Measurements from ENCODE around the gene TNRC6B. TPM values are rescaled to one million over a fixed set of nuclear protein-coding genes. Genes with fewer than 3 reads are reported as not detected.

TNRC6B gene
- total RNA-seq, 1 experiment from 2014 or later, result 52.2 TPM

GRCh38 chr22:40279017-40279416 is 101.3 kb downstream of the TNRC6B start:
- no TSS peak for BruUV-seq (replicated peaks)
- no peak overlapping the region for H3K4me3 ChIP-seq (ENCODE audit: low read depth, low read length, poor library complexity, severe bottlenecking)
- peaks cover 26% of the 10 kb centered on the region for H3K36me3 ChIP-seq (ENCODE audit: insufficient read depth, low read length, poor library complexity, severe bottlenecking)
- ChIA-PET CTCF (no interaction called here), POLR2A (ENCODE audit: low non-redundant PET) (no interaction called here)
- H3K27ac ChIP-seq (ENCODE audit: low read depth, low read length, poor library complexity, severe bottlenecking), result no peak overlapping the region
- TF ChIP-seq CTCF (conservative IDR thresholded peaks at IDR 0.05; ENCODE audit: low read depth, low read length) (no peak), EZH2 (IDR thresholded peaks at IDR 0.05; ENCODE audit: borderline replicate concordance, low read depth, low read length, poor library complexity, severe bottlenecking) (no peak)
- no peaks in the 10 kb centered on the region for H3K4me1 ChIP-seq (ENCODE audit: insufficient read depth, low read length, poor library complexity, severe bottlenecking)
- no peaks in the 10 kb centered on the region for H3K27me3 ChIP-seq (replicated peaks; ENCODE audit: insufficient read depth, low read depth, low read length, poor library complexity)
- DNase-seq (ENCODE audit: low spot score), result no peak
- intact Hi-C loops (cut with micrococcal nuclease; ENCODE audit: unreplicated experiment), result no loop called here
- H3K9me3 ChIP-seq (ENCODE audit: low read depth, low read length, poor library complexity, severe bottlenecking), result no peaks in the 10 kb centered on the region

GRCh38 chr22:40281717-40282116 is 104.0 kb downstream of the TNRC6B start:
- no peak overlapping the region for H3K4me3 ChIP-seq (ENCODE audit: low read depth, low read length, poor library complexity, severe bottlenecking)
- no peak for DNase-seq (ENCODE audit: low spot score)
- ChIA-PET CTCF (no interaction called here), POLR2A (ENCODE audit: low non-redundant PET) (no interaction called here)
- no TSS peak for BruUV-seq (replicated peaks)
- H3K9me3 ChIP-seq (ENCODE audit: low read depth, low read length, poor library complexity, severe bottlenecking), result no peaks in the 10 kb centered on the region
- TF ChIP-seq EZH2 (IDR thresholded peaks at IDR 0.05; ENCODE audit: borderline replicate concordance, low read depth, low read length, poor library complexity, severe bottlenecking) (no peak), CTCF (conservative IDR thresholded peaks at IDR 0.05; ENCODE audit: low read depth, low read length) (no peak)
- intact Hi-C loops (cut with micrococcal nuclease; ENCODE audit: unreplicated experiment), result no loop called here
- no peaks in the 10 kb centered on the region for H3K27me3 ChIP-seq (replicated peaks; ENCODE audit: insufficient read depth, low read depth, low read length, poor library complexity)
- no peak overlapping the region for H3K27ac ChIP-seq (ENCODE audit: low read depth, low read length, poor library complexity, severe bottlenecking)
- peaks cover 34% of the 10 kb centered on the region for H3K36me3 ChIP-seq (ENCODE audit: insufficient read depth, low read length, poor library complexity, severe bottlenecking)
- no peaks in the 10 kb centered on the region for H3K4me1 ChIP-seq (ENCODE audit: insufficient read depth, low read length, poor library complexity, severe bottlenecking)

GRCh38 chr22:40285513-40285912 is 107.8 kb downstream of the TNRC6B start:
- CTCF ChIA-PET, result interaction anchor here (0.6 kb wide), 1 partner anchor 111 kb away, joined by 9 read pairs; no protein-coding TSS in a partner anchor
- intact Hi-C loops (cut with micrococcal nuclease; ENCODE audit: unreplicated experiment), result no loop called here
- Histone ChIP-seq H3K9me3 (ENCODE audit: low read depth, low read length, poor library complexity, severe bottlenecking) (no peaks in the 10 kb centered on the region), H3K27me3 (replicated peaks; ENCODE audit: insufficient read depth, low read depth, low read length, poor library complexity) (no peaks in the 10 kb centered on the region), H3K4me3 (ENCODE audit: low read depth, low read length, poor library complexity, severe bottlenecking) (no peak overlapping the region), H3K27ac (ENCODE audit: low read depth, low read length, poor library complexity, severe bottlenecking) (no peak overlapping the region), H3K4me1 (ENCODE audit: insufficient read depth, low read length, poor library complexity, severe bottlenecking) (no peaks in the 10 kb centered on the region), H3K36me3 (ENCODE audit: insufficient read depth, low read length, poor library complexity, severe bottlenecking) (peaks cover 52% of the 10 kb centered on the region)
- no peak for TF ChIP-seq EZH2 (IDR thresholded peaks at IDR 0.05; ENCODE audit: borderline replicate concordance, low read depth, low read length, poor library complexity, severe bottlenecking)
- no peak for TF ChIP-seq CTCF (conservative IDR thresholded peaks at IDR 0.05; ENCODE audit: low read depth, low read length)
- POLR2A ChIA-PET (ENCODE audit: low non-redundant PET), result no interaction called here
- DNase-seq (ENCODE audit: low spot score), result no peak
- BruUV-seq (replicated peaks), result no TSS peak
